Ishikawa (cell line): ENCODE data around the gene MLX.

Source experiments
- CEBPB ChIP-seq: IDR thresholded peaks from 2 replicates; pipeline ENCODE4 v1.6.1; 2012
- CREB1 ChIP-seq: IDR thresholded peaks from 2 replicates; pipeline ENCODE4 v1.6.1; 2012; ENCODE audit warnings: low read depth
- EP300 ChIP-seq: IDR thresholded peaks from 2 replicates; pipeline ENCODE4 v1.6.1; 2012; ENCODE audit warnings: borderline replicate concordance
- MAX ChIP-seq: IDR thresholded peaks from 2 replicates; pipeline ENCODE4 v1.6.1; 2012
- NFIC ChIP-seq: IDR thresholded peaks from 2 replicates; pipeline ENCODE4 v1.6.1; 2012
- TAF1 ChIP-seq: IDR thresholded peaks from 2 replicates; pipeline ENCODE4 v1.6.1; 2012; ENCODE audit warnings: low read depth, mild to moderate bottlenecking
- TCF12 ChIP-seq: IDR thresholded peaks from 2 replicates; pipeline ENCODE4 v1.6.1; 2012; ENCODE audit warnings: low read depth
- TEAD4 ChIP-seq: IDR thresholded peaks from 2 replicates; pipeline ENCODE4 v1.6.1; 2012
- YY1 ChIP-seq: IDR thresholded peaks from 2 replicates; pipeline ENCODE4 v1.6.1; 2012; ENCODE audit warnings: low read depth
- ZBTB7A ChIP-seq: IDR thresholded peaks from 2 replicates; pipeline ENCODE4 v1.6.1; 2012; ENCODE audit warnings: low read depth
- TF ChIP-seq, protein P1 (sequence below): IDR thresholded peaks from 2 replicates; pipeline ENCODE4 v1.6.1; 2012; ENCODE audit warnings: low read depth, mild to moderate bottlenecking
- TF ChIP-seq, protein P2 (sequence below): IDR thresholded peaks from 2 replicates; pipeline ENCODE4 v1.6.1; 2012

DNA sequence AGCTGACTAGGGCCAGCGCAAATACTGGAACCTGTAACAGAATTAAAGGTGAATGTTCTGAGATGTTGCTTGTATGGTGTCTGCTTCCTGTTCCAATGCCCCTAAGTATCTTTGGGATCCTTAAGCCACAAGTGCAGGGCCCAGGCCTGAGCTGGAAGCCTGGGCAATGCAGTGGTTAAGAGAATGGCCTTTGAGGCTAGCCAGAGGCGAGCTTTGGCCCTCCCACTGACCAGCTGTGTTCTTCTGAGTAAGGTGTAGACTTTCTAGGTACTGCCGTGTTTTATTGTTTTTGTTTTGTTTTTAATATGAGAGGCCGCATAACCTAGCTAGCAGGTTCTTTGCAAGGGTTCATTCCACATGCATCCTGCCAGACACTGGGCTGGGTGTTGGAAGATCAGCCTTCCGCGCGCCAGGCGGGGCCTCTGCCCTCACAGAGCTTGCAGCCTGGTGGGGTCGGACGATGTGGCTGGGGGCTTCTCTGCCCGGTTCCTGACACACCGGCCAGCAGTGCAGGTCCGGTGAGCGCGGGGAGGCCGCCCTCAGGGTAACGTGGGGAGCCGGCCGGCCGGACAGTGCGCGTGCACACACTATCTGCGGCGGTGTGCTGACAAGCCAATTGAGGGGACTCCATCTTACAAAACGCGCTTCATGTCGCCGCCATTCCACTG lies 551 bp upstream of the MLX start:
- TF ChIP-seq TAF1 (no peak), CEBPB (no peak), TCF12 (no peak), YY1 (peak; percentile 87; the same call in 1 of the 2 replicates), ZBTB7A (no peak), EP300 (no peak), TEAD4 (no peak; the same call in 1 of the 2 replicates), CREB1 (no peak), MAX (no peak), NFIC (no peak)
- TF ChIP-seq, protein P1, sequence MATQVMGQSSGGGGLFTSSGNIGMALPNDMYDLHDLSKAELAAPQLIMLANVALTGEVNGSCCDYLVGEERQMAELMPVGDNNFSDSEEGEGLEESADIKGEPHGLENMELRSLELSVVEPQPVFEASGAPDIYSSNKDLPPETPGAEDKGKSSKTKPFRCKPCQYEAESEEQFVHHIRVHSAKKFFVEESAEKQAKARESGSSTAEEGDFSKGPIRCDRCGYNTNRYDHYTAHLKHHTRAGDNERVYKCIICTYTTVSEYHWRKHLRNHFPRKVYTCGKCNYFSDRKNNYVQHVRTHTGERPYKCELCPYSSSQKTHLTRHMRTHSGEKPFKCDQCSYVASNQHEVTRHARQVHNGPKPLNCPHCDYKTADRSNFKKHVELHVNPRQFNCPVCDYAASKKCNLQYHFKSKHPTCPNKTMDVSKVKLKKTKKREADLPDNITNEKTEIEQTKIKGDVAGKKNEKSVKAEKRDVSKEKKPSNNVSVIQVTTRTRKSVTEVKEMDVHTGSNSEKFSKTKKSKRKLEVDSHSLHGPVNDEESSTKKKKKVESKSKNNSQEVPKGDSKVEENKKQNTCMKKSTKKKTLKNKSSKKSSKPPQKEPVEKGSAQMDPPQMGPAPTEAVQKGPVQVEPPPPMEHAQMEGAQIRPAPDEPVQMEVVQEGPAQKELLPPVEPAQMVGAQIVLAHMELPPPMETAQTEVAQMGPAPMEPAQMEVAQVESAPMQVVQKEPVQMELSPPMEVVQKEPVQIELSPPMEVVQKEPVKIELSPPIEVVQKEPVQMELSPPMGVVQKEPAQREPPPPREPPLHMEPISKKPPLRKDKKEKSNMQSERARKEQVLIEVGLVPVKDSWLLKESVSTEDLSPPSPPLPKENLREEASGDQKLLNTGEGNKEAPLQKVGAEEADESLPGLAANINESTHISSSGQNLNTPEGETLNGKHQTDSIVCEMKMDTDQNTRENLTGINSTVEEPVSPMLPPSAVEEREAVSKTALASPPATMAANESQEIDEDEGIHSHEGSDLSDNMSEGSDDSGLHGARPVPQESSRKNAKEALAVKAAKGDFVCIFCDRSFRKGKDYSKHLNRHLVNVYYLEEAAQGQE = no peak
- TF ChIP-seq, protein P2, sequence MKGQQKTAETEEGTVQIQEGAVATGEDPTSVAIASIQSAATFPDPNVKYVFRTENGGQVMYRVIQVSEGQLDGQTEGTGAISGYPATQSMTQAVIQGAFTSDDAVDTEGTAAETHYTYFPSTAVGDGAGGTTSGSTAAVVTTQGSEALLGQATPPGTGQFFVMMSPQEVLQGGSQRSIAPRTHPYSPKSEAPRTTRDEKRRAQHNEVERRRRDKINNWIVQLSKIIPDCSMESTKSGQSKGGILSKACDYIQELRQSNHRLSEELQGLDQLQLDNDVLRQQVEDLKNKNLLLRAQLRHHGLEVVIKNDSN = no peak
